ENCODE results near the gene SLC7A5.
"Not testable (repeated sequence)": the region's sequence is repeated elsewhere in the genome, so short reads cannot be mapped to it uniquely, and the experiment has no call there.

Gene SLC7A5

GRCh38 chr16:87789437-87790291, 79.6 kb downstream of the SLC7A5 start:
- H3K4me3 ChIP-seq (ENCODE audit: low read depth, low read length), result no peak overlapping the region

DNA sequence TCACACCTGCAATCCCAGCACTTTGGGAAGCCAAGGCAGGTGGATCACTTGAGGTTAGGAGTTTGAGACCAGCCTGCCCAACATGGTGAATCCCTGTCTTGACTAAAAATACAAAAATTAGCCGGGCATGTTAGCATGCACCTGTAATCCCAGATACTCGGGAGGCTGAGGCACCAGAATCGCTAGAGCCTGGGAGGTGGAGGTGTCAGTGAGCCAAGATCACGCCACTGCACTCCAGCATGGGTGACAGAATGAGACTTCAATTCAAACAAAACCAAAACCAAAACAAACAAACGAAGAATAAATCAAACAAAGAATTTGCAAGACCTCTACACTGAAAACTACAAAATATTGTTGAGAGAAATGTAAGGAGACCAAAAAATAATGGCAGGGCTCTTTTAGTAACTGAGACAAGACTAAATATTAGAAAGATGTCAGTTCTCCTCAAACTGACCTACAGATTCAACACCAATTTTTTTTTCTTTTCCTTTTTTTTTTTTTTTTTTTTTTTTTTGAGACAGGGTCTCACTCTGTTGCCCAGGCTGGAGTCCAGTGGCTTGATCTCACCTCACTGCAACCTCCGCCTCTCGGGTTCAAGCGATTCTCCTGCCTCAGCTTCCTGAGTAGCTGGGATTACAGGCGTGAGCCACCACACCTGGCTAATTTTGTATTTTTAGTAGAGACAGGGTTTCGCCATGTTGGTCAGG, 80.4 kb downstream of the SLC7A5 start:
- in situ Hi-C loops (cut with HindIII; ENCODE audit: low sequenced_read_pairs); DNase-seq (ENCODE audit: low read depth); H3K4me3 ChIP-seq (ENCODE audit: low read depth, low read length): not testable (repeated sequence)

More at GRCh38 chr16:87789437-87790291, 79.6 kb downstream of the SLC7A5 start:
- no peak for DNase-seq (ENCODE audit: low read depth)
- TF ChIP-seq CTCF (IDR thresholded peaks at IDR 0.05; ENCODE audit: low read depth, low read length, missing control alignments), result no peak
- in situ Hi-C loops (cut with HindIII; ENCODE audit: low sequenced_read_pairs), result no loop called here

- in situ Hi-C loops (cut with HindIII; ENCODE audit: low sequenced_read_pairs); DNase-seq (ENCODE audit: low read depth); H3K4me3 ChIP-seq (ENCODE audit: low read depth, low read length): not testable (repeated sequence)
These were observed 81.7 kb downstream of the SLC7A5 start for GRCh38 chr16:87787451-87788091.

DNA sequence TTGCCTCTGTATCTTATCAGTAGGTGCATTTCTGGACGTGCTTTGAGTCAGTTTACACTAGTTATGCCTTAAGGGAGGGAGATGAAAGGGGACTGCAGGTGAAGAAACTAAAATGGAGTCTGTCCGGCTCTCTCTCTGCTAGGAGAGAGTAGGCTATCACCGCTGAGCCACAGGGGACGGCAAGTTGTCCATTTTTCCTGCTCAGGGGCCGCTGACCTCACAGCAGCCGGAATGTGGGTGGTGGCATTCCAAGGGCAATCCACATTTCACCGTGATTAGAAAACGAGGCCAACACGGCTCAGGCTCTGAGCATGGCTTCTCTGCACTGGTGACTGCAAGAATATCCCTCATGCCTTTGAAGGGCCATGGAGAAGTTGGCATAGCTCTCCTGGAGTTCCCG, 84.5 kb downstream of the SLC7A5 start:
- H3K4me3 ChIP-seq (ENCODE audit: low read depth, low read length), result no peak overlapping the region
- no peak for TF ChIP-seq CTCF (IDR thresholded peaks at IDR 0.05; ENCODE audit: low read depth, low read length, missing control alignments)
- in situ Hi-C loops (cut with HindIII; ENCODE audit: low sequenced_read_pairs), result no loop called here
- no peak for DNase-seq (ENCODE audit: low read depth)

DNA sequence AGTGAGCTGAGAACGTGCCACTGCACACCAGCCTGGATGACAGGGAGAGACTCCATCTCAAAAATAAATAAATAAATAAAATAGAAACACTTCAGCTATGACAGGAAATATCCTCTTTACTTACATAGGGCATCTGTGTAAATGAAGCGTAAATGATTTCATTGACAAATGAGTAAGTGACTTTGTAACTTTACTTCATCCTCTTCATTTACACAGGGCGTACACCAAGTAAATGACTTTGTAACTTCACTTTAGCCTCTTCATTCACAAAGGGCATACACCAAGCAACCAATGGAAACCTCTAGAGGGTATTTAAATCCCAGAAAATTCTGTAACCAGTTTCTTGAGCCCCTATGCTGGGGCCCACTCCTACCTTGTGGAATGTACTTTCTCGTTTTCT, 87.3 kb downstream of the SLC7A5 start:
- no peak for DNase-seq (ENCODE audit: low read depth)
- in situ Hi-C loops (cut with HindIII; ENCODE audit: low sequenced_read_pairs), result no loop called here
- TF ChIP-seq CTCF (IDR thresholded peaks at IDR 0.05; ENCODE audit: low read depth, low read length, missing control alignments), result no peak
- no peak overlapping the region for H3K4me3 ChIP-seq (ENCODE audit: low read depth, low read length)

- in situ Hi-C loops (cut with HindIII; ENCODE audit: low sequenced_read_pairs), result no loop called here
- no peak for DNase-seq (ENCODE audit: low read depth)
- TF ChIP-seq CTCF (IDR thresholded peaks at IDR 0.05; ENCODE audit: low read depth, low read length, missing control alignments), result no peak
- H3K4me3 ChIP-seq (ENCODE audit: low read depth, low read length), result no peak overlapping the region
These were observed 88.8 kb downstream of the SLC7A5 start for GRCh38 chr16:87780385-87780989.
